Skin of body (tissue), 2 donors: Measurements from ENCODE around the gene FUT4. TPM values are rescaled to one million over a fixed set of nuclear protein-coding genes. Genes with fewer than 3 reads are reported as not detected.
"Not testable (repeated sequence)": the region's sequence is repeated elsewhere in the genome, so short reads cannot be mapped to it uniquely, and the experiment has no call there.

Experiments
- DNase-seq: peaks from one replicate; lab custom pipeline; 2025; lab: John Stamatoyannopoulos, UW
- total RNA-seq: library from RNA; depleted of rRNA; stranded (reverse); fragments of >200 nt; gene quantifications from one replicate; pipeline ENCODE4 v1.2.3, GENCODE V29; 2014

Gene FUT4
- total RNA-seq, 1 donor from 2014 or later, result 8.8 TPM

DNA sequence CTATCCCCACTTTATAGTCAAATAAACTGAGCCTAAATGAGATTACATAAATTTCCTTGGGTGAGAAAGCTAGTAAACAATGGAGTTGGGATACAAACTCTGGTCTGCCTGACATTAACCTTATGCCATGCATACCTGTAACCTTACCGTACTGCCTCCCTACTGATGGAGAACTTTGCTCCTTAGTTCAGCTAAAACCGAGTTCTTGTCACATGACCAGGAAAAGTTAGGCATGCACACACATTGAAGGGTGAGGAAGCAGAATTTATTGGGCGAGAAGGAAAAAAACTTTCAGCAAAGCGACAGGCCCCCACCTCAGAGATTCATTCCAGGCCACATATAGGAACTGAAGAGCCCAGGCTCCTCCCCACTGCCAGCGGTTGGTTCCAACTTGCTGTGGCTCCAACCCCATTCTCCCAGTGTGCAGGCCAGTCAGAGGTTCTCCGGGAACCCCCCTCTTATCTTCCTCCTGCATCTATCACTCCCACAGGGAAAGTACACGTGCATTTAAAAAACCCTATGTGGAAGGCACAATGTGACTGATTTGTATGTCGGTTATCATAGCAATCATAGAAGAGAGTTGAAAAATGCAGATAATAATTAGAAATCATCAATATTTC, 20.2 kb downstream of the FUT4 start:
- DNase-seq, result no peak

DNA sequence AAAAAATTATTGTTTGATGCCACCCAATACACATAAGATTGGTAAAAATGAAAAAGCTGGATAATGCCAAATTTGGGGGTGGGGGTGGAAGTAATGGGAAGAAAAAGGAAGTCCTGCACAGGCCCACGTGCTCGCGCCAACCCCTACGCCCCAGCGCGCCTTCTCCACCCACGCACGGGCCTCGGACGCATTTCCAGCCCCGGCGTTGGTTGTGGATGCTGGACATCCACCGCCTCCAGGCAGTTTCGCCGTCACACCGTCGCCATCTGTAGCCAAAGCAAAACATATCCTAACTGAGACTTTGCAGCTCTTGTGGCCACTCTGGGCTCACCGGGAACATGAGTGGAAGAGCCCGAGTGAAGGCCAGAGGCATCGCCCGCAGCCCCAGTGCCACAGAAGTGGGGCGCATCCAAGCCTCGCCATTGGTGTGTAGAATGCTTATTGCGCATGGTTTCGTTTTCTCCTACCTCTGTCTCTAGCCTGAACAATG, 23.5 kb downstream of the FUT4 start, which contains the start of gene PIWIL4:
TSS of gene PIWIL4 (plus strand) at position 188 of the 490 bp plus-strand sequence. CDS start at position 339, 151 bp downstream.
- no peak for DNase-seq

DNA sequence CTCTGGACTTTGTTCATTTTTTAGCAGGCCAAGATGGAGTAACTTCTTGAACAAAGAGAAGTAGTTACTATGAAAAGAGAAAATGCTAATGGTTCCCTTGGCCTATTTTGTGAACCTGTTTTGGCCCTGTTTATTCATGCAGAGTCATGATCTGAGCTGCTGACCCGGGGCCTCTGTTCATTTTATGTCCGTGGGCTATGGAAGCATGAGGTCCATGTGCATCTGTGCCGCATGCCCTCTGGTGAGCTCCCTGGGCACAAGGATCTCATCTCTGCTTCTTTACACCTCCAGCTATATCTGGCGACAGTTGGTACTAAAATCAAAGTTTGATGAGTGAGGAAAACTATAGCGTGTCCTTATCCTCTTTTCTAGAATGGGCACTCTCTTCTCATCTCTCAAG, 24.5 kb downstream of the FUT4 start:
- no peak for DNase-seq

DNA sequence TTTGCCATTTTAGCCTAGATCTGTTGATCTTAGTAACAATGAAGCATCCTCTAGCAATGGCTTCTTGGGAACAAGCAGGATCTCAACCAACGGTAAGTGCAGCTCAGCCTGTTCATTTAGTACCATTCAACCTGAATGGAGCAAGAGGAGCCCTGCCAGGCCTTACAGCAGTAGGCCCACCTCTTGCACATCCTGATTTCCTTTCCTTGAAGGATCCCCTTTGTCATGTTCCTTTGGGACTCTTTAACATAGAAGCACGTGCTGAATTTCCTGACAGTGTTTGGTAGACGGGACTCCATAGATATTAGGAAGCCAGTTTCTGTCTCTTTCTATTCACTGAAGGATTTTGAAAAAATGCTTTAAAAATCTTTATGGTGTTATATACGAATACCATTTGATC, 25.0 kb downstream of the FUT4 start:
- DNase-seq, result no peak

DNA sequence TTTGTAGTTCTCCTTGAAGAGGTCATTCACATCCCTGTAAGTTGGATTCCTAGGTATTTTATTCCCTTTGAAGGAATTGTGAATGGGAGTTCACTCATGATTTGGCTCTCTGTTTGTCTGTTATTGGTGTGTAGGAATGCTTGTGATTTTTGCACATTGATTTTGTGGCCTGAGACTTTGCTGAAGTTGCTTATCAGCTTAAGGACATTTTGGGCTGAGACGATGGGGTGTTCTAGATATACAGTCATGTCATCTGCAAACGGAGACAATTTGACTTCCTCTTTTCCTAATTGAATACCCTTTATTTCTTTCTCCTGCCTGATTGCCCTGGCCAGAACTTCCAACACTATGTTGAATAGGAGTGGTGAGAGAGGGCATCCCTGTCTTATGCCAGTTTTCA, 29.3 kb downstream of the FUT4 start:
- not testable (repeated sequence) for DNase-seq

DNA sequence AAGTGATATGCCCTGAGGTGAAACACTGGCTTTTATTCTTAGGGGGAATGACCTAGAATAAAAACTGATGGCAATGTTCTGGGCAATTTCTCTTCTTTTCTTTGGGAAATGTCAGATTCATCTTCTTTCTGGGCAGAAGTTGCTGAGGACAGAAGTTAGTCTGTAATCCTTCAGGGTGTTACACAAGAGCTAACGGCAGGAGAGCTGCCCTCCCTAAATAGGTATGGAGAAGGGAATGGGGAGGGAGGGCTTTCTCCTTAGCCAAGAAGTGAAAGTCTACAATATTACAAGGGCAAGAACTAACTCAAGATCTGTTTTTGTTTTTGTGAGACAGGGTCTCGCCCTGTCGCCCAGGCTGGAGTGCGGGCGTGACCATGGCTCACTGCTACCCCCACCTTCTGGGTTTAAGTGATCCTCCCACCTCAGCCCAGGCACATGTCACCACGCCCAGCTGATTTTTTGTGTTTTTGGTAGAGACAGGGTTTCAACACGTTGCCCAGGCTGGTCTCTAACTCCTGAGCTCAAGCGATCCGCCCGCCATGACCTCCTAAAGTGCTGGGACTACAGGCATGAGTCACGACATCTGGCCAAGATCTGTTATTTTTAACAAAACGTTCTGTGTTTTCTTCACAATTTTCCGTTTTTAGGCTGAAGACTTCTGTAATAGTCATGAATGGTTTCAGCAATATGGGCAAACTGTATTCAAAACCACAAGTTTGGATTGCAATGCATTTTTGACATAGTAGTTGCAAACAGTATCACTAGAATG, 30.7 kb downstream of the FUT4 start:
- no peak for DNase-seq

DNA sequence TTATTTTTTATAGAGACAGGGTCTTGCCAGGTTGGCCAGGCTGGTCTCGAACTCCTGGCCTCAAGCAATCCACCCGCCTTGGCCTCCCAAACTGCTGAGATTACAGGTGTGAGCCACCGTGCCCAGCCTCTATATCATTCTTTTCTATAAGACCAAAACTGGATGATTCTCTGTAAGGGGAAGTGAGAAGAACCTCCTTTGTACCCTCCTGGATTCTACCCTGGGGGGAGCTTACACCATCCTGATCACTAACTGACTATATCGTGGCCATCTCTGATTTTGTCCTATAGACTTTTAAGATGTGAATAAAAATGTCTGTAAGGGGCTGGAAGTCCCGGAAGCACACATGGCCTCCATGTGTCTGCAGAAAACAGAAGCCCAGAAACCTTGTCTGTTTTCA, 32.6 kb downstream of the FUT4 start:
- peak; percentile 16 for DNase-seq

DNA sequence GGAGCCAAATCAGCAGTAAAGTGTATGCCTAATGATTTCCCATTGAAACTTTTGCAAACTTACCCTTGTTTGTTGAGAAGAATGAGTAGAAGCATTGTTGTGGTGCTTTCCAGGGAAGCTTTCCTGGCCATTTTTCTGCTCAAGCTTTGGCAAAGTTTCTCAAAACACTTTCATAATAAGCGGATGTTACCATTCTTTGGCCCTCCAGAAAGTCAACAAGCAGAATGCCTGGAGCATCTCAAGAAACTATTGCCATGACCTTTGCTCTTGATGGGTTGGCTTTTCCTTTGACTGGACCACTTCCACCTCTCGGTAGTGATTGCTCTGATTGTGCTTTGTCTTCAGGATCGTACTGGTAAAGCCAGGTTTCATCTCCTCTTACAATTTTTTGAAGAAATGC, 34.1 kb downstream of the FUT4 start:
- no peak for DNase-seq

DNA sequence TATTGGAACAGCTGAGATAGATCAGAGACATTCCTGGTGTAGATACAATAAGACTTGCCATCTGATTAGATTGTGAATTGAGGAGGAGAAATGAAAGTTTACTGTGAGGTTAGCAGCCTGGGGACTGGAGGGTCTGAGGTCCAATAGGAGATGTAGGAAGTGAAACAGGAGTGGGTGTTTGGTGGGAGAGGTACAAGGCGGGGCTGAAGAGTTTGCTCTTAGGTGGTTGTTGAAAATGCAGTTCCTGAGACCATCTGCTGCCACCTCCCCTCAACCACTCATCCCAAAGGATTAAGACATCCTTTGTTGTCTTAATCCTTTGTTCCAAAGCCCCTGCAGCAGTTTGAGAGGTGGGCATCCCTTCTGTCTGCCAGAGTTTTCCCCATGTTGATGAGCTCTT, 38.2 kb downstream of the FUT4 start:
- DNase-seq, result no peak

DNA sequence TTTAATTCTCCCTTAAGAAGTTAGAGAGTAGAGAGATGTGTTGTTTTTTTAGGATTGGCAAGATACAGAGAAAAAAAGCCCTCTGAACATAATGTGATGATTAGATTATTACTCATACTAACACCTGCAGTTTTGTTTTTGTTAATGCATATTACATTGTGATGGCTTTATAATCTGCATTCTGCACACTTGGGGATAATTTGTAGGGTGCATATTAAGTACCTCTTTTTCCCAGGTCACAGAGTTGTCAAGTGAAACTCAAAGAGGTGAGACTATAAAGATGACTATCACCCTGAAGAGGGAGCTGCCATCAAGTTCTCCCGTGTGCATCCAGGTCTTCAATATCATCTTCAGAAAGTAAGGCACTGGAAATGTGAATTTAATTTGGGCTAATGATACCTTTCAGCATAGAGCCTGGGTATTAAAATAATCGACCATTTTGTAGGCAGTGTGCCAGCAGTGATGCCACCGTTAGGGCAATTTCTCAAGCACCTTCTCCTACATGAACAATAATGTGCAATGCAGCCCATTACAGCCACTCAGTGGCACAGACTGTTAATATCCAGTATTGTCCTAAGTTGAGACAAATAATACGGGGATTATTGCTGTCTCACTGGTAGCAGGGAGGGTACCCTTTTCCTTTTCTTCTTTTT, 39.6 kb downstream of the FUT4 start:
- no peak for DNase-seq

DNA sequence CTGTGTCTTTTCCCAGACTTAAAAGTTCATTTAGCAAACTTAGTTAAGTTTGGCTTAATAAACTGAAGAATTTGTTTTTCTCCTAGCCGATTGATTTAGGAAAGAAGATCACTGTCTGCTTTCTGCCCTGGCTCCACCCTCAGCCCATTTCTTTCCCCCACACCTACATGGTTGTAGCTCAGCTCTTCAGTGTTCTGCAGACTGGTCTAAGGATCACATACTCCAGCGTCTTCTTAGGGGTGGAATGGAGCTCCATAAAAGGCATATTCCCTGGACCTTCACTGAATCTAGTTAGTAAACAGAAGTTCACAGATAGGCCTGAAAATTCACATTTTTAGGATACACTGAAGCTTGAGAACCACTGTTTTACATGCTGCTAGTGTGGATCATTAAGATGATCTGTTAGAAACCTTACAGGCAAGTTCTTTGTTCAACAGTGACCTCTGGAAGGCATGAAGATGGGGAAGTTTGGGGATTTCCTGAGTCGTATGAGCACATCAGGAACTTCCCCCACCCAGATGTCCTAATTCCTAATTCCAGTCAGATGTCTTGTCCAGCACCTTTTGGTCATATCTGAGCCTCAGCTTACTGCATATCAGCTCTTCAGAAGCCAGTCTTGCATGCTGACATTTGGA, 40.3 kb downstream of the FUT4 start:
- DNase-seq, result no peak

DNA sequence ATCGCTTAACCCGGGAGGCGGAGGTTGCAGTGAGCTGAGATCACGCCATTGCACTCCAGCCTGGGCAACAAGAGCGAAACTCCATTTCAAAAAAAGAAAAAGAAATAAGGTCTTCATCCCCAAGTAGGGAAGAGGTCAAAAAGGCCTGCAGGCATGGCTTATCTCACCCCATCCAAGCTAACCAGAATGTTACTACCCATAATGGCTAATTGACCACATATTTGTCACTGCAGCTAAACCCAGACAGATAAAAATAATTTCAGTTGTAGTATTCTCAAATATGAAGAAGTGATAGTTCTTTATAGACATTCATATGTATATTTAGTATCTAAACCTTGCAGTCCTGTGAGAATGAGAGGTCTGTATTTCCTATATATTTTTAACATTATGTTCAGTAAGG, 41.3 kb downstream of the FUT4 start:
- DNase-seq, result no peak

DNA sequence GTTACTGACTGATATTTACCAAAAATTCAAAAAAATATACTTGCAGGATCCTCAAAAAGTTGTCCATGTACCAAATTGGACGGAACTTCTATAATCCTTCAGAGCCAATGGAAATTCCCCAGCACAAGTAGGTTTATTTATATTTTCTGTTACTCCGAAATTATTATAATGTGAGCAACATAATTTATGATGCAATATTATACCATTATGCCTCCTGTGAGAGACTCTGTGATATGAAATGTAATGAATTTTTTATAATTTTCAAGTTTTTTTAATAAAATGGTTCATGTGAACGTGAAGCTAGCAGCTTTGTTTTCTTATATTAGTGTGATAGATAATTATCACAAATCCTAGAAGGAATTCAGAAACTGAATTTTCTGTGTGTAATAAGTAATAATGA, 41.7 kb downstream of the FUT4 start:
- DNase-seq, result no peak

DNA sequence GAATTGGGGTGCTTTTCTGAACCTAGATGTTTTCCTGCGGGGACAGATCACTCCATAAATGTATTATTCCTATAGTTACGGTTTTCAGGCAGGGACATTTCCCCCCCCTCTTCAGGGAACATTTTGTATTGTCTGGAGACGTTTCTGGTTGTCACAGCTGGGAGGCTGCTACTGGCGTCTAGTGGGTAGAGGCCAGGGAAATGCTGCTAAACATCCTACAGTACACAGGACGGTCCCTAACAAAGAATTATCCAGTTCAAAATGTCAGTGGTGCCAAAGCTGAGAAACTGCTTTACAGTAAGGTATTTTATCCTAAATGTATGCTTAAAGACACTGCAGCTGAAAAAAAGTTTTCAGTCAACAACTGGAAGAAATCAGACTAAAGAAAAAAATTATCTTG, 42.8 kb downstream of the FUT4 start:
- no peak for DNase-seq

DNA sequence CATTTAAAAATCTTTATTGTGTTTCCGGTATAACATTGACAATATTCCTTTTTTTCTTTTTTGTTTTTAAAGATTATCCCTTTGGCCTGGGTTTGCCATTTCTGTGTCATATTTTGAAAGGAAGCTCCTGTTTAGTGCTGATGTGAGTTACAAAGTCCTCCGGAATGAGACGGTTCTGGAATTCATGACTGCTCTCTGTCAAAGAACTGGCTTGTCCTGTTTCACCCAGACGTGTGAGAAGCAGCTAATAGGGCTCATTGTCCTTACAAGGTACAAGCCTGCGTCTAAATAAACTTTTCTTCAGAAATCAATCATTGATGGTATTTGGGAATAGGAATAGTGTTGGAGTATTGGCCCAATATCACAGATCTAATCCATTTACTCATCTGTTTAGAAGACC, 43.3 kb downstream of the FUT4 start:
- no peak for DNase-seq

DNA sequence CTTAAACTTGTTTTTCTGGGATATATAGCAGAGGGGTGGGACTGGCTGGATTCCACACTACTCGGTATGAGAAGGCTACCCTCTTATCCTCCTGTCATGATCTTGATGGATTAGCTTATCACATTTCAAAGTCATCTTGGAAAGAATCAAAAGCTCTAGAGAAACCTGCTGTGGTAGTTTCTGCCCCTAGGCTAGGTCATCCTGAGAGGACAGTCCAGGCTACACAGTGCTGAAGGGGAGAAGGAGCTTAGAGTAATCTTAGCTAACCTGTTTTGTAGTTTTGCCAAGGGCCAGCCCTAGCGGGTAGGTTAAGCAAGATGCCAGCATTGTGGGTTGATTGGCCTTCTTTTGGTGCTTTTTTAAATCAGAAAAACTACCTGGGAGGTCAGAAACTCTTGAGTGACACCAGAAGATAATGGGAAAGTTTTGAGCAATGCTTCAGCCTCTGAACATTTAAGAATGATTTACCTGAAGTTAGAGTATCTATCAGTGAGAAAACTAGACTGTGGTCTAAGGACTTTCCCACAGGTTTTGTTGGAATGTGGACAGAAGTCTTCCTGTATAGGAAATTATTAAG, 44.7 kb downstream of the FUT4 start:
- DNase-seq, result no peak

DNA sequence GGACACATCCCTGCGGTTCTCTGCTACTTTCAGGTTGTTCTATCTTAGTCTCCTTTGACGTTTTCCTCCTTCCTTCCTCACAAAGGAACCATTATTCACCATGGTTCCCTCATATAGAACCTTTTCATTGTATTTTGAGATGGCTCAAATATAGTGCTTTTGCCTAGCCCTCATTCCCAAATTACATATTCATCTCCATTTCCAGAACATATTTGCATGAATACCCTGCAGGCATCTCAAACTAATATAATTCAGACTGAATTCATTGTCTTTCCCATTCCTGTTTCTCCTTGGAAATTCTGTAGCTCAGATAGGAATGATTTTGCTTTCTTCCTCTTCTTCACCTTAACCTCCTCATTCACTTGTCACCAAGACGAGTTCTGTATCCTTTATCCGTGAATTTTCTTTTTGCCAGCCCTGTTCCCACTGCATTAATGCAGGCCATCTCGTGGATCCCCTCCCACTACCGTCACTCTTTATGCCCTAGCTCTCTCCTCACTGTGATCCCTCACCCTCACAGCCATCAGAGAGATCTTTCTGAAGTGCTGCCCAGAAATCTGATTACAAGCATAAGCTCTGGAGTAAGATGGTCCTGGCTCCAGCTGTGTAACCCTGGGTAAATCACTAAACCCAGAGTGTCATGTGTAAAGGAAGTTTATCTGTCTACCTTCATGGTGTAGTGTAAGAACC, 46.8 kb downstream of the FUT4 start:
- DNase-seq, result no peak

DNA sequence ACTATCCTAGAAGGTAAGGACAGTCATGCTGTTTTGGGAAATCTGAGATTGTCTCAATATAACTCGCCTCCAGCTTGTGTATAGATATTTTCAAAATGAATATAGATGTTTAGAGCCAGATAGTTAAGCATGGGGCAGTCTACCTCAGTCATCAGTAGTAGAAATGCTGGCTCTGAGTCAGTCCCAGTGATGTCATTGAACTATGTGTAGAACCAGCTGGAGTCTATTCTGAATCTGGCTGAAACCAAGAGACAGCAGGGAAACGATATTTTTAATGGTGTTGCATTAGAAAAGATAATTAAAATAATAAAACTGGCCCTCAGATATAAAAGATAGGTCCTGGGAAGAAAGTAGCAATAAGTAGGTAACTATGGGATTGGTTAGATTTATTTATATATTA, 49.3 kb downstream of the FUT4 start:
- no peak for DNase-seq

DNA sequence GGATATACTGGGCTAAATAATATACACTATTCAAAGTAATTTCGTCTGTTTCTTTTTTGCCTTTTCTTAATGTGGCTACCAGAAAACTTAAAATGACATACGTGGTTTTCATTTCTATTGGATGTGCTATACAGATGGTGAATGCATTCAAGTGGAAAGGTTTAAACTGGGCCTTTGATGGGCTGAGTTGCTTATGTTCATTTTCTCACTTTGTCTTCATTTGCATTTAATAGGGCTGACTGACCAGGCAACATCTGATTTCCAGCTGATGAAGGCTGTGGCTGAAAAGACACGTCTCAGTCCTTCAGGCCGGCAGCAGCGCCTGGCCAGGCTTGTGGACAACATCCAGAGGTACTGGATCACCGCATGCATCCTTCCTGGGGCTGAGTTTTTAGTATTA, 51.4 kb downstream of the FUT4 start:
- DNase-seq, result no peak

DNA sequence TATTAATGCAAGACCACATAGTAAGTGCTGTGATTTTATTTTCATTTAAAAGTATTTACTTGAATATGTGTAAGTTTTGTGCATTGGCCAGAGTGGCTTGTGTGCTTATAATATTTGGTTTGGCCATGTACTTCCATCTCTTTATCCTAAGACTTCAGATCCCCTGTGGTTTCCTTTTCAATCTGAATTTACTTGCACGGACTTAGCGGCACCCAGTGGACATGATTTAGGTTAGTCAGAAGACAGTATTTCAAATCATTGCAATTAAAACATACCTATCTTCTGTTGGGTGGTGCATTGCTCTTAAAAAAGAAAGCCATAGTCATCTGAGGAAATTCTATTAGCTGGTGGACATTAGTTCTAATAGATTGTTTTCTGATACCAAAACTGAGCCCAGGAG, 54.2 kb downstream of the FUT4 start:
- no peak for DNase-seq
